Activated CD8-positive, alpha-beta T cell treated with anti-CD3 and anti-CD28 coated beads, Interleukin-2, amount 10 ng/mL, durations not matched to agents 7 days and 5 days (primary cell): ENCODE data around the gene TXNDC5. TPM values are rescaled to one million over a fixed set of nuclear protein-coding genes. Genes with fewer than 3 reads are reported as not detected.

ENCODE experiments used
- ATAC-seq: fragments of 150-1000 bp; cut with Tn5 transposase; one replicate; pipeline ENCODE4 v1.10.0; 2021; ENCODE audit warnings: moderate library complexity
- CTCF ChIA-PET: fragments of 350-600 bp; sonication (Branson Sonifier 250); formaldehyde crosslinking; loops from one replicate; lab custom pipeline; 2021; ENCODE audit warnings: antibody characterized with exemption; lab: Charles Lee
- POLR2A ChIA-PET: fragments of 350-600 bp; sonication (Branson Sonifier 250); formaldehyde crosslinking; loops from one replicate; lab custom pipeline; 2021; ENCODE audit warnings: antibody characterized with exemption; lab: Charles Lee
- DNase-seq: peaks from one replicate; pipeline ENCODE4 v3.0.0-alpha.2; 2020
- H3K27ac Mint-ChIP-seq: one replicate; pipeline ENCODE4 v1.8.0; 2021; ENCODE audit warnings: mild to moderate bottlenecking, mixed read lengths
- H3K27me3 Mint-ChIP-seq: one replicate; pipeline ENCODE4 v1.8.0; 2021; ENCODE audit warnings: low read depth, mixed read lengths
- H3K36me3 Mint-ChIP-seq: one replicate; pipeline ENCODE4 v1.8.0; 2021; ENCODE audit warnings: low read depth, mixed read lengths
- H3K4me1 Mint-ChIP-seq: one replicate; pipeline ENCODE4 v1.8.0; 2021; ENCODE audit warnings: low read depth, mixed read lengths
- H3K4me3 Mint-ChIP-seq: one replicate; pipeline ENCODE4 v1.8.0; 2021; ENCODE audit warnings: mild to moderate bottlenecking, mixed read lengths
- H3K9me3 Mint-ChIP-seq: one replicate; pipeline ENCODE4 v1.8.0; 2022; ENCODE audit warnings: mixed read lengths; ENCODE audit not compliant: insufficient read depth
- total RNA-seq, 2 experiments: library from RNA; stranded (reverse); gene quantifications; one replicate each; pipeline ENCODE4 v1.2.3, GENCODE V29; 2021

Gene TXNDC5
- total RNA-seq, 2 experiments from 2014 or later, result 35.0 to 36.9 TPM

GRCh38 chr6:7832904-7833750, 77.5 kb downstream of the TXNDC5 start:
- no peaks in the 10 kb centered on the region for H3K9me3 Mint-ChIP-seq
- POLR2A ChIA-PET, result no interaction called here
- no peaks in the 10 kb centered on the region for H3K36me3 Mint-ChIP-seq
- no peaks in the 10 kb centered on the region for H3K4me1 Mint-ChIP-seq
- no peak overlapping the region for H3K4me3 Mint-ChIP-seq
- H3K27ac Mint-ChIP-seq, result no peak overlapping the region
- ATAC-seq, result no peak
- no peak for DNase-seq
- CTCF ChIA-PET, result no interaction called here
- peaks cover 2% of the 10 kb centered on the region for H3K27me3 Mint-ChIP-seq

Other genes with a start within 250 kb of the TXNDC5 start
- gene BMP6, start 184.7 kb downstream of the TXNDC5 start, total RNA-seq, result not detected
- 10 to 100 TPM; 21.5 to 21.6 TPM for gene BLOC1S5, start 153.6 kb upstream of the TXNDC5 start, total RNA-seq
- 10 to 100 TPM; 42.2 to 44.2 TPM for gene EEF1E1, start 191.8 kb upstream of the TXNDC5 start, total RNA-seq